ENCODE results near the gene NFXL1. TPM values are rescaled to one million over a fixed set of nuclear protein-coding genes. Genes with fewer than 3 reads are reported as not detected.

The NFXL1 gene
- total RNA-seq, result 10 to 100 TPM; 12.9 to 18.5 (median 15.5) TPM
- polyA plus RNA-seq, result 1 to 10 TPM; 3.8 to 5.4 (median 5.3) TPM
- long read RNA-seq, donor 1, result 0 reads
- long read RNA-seq, donor 2, result 0 reads

- H3K4me3 ChIP-seq, result peak within 1 kb of the TSS; percentile 73 to 97 (median 94)
- intact Hi-C loops (cut with DNase I; ENCODE audit: low total_unique reads), result no loop called here
- 0 to 1% (median 0%) methylated on average over 51 to 55 of the region's 55 CpGs for WGBS, 5 donors
- peaks cover 0 to 17% (median 8%) of the 10 kb centered on the region in 6 donors for H3K36me3 ChIP-seq
- H3K27me3 ChIP-seq (replicated peaks in 1 of 7), result no peaks in the 10 kb centered on the region
- H3K9me3 ChIP-seq, result peaks cover 0 to 15% (median 4%) of the 10 kb centered on the region in 8 donors
- peak within 1 kb of the TSS; percentile 72 to 93 (median 82) for H3K27ac ChIP-seq
- H3K4me1 ChIP-seq, result peaks cover 11 to 46% (median 32%) of the 10 kb centered on the region in 6 donors
- peak; percentile 93 to 97 (median 96) for TF ChIP-seq POLR2AphosphoS5 (IDR thresholded peaks at IDR 0.05)
- peak in 2 of 3 donors; percentile 5 to 87 for TF ChIP-seq POLR2A (IDR thresholded peaks at IDR 0.05)
- no peak for TF ChIP-seq CTCF (IDR thresholded peaks at IDR 0.05 in 8 of 11, conservative IDR thresholded peaks at IDR 0.05 in 3 of 11)
- DNase-seq, result peak; percentile 99
Measured at GRCh38 chr4:47914220-47914925, at the start of gene NFXL1. Gene NFXL1, minus strand, starts transcription at chr4:47914583. Its CDS starts 380 bp downstream, at chr4:47914203.

GRCh38 chr4:47954677-47955076 lies 40.3 kb upstream of the NFXL1 start:
- Histone ChIP-seq H3K4me1 (no peaks in the 10 kb centered on the region), H3K9me3 (peaks cover 0 to 4% (median 0%) of the 10 kb centered on the region in 8 donors), H3K27me3 (replicated peaks in 1 of 7) (no peaks in the 10 kb centered on the region), H3K4me3 (no peak overlapping the region), H3K36me3 (no peaks in the 10 kb centered on the region), H3K27ac (no peak overlapping the region)
- DNase-seq, result no peak
- WGBS, 5 donors, result 74 to 81% (median 79%) methylated on average over 6 of the region's 6 CpGs
- intact Hi-C loops (cut with DNase I; ENCODE audit: low total_unique reads), result no loop called here
- TF ChIP-seq POLR2AphosphoS5 (IDR thresholded peaks at IDR 0.05) (no peak), CTCF (IDR thresholded peaks at IDR 0.05 in 8 of 11, conservative IDR thresholded peaks at IDR 0.05 in 3 of 11) (no peak), POLR2A (IDR thresholded peaks at IDR 0.05) (no peak)

- TF ChIP-seq POLR2A (IDR thresholded peaks at IDR 0.05), result no peak
- TF ChIP-seq POLR2AphosphoS5 (IDR thresholded peaks at IDR 0.05), result no peak
- TF ChIP-seq CTCF (IDR thresholded peaks at IDR 0.05 in 8 of 11, conservative IDR thresholded peaks at IDR 0.05 in 3 of 11), result no peak
- Histone ChIP-seq H3K9me3 (peaks cover 0 to 4% (median 0%) of the 10 kb centered on the region in 8 donors), H3K27ac (no peak overlapping the region), H3K36me3 (no peaks in the 10 kb centered on the region), H3K27me3 (replicated peaks in 1 of 7) (no peaks in the 10 kb centered on the region), H3K4me3 (no peak overlapping the region), H3K4me1 (no peaks in the 10 kb centered on the region)
- WGBS, 5 donors, result 44 to 79% (median 73%) methylated on average over 10 of the region's 10 CpGs
- intact Hi-C loops (cut with DNase I; ENCODE audit: low total_unique reads), result no loop called here
- DNase-seq, result no peak
Measured at GRCh38 chr4:47954245-47954644, 39.9 kb upstream of the NFXL1 start.

Measured in spleen (tissue), 13 donors.